HepG2 (cell line): ENCODE measurements around the gene GRAMD4. TPM values are rescaled to one million over a fixed set of nuclear protein-coding genes. Genes with fewer than 3 reads are reported as not detected.

Experiments used
- ATAC-seq: fragments of 200-7000 bp; cut with Tn5 transposase; 3 replicates; pipeline ENCODE4 v1.9.1; 2020; ENCODE audit warnings: mild to moderate bottlenecking, moderate library complexity
- BruUV-seq: library from RNA; stranded (reverse); fragments of 400-500 nt; replicated peaks from 2 replicates; lab custom pipeline; 2021; lab: Mats Ljungman, UMichigan
- CTCF ChIA-PET: fragments of 300-600 bp; formaldehyde crosslinking; extraction: SDS; loops from one replicate; lab custom pipeline; 2021; ENCODE audit warnings: low total read pairs, inconsistent platforms, low intra/inter-chr PET ratio; lab: Yijun Ruan, JAX
- POLR2A ChIA-PET: fragments of 350-600 bp; sonication (Branson Sonifier 250); formaldehyde crosslinking; loops from one replicate; lab custom pipeline; 2020; ENCODE audit warnings: antibody characterized with exemption, inconsistent platforms; lab: Yijun Ruan, JAX
- DNase-seq: peaks from one replicate; pipeline ENCODE4 v3.0.0-alpha.2; 2015; ENCODE audit warnings: low spot score
- FAIRE-seq: peaks from 3 replicates; lab custom pipeline; 2011; peaks lifted over from hg19 to GRCh38; lab: Jason Lieb, UNC
- H2AFZ ChIP-seq: one replicate; pipeline ENCODE4 v1.6.1; 2011; ENCODE audit warnings: low read length, inconsistent platforms
- H3K27ac ChIP-seq: fragments of 300-600 bp; 3 replicates; pipeline ENCODE4 v1.8.0; 2011; ENCODE audit warnings: mixed run types, mild to moderate bottlenecking, mixed read lengths, low read length, inconsistent platforms; ENCODE audit not compliant: insufficient read depth; ENCODE audit errors: extremely low read length
- H3K27me3 ChIP-seq, 2 experiments: fragments of 200-600 bp in 1 of 2; 2 replicates in 1 of 2; 3 replicates in 1 of 2; pipeline versions ENCODE4 v1.6.0 to v1.8.0; 2011; ENCODE audit warnings: low read length in 2 of 2, mild to moderate bottlenecking in 2 of 2, moderate library complexity in 2 of 2, inconsistent platforms in 1 of 2; ENCODE audit not compliant: insufficient read depth in 2 of 2, control insufficient read depth in 1 of 2
- H3K36me3 ChIP-seq, 2 experiments: fragments of 200-600 bp in 1 of 2; replicated peaks in 1 of 2; 2 replicates in 1 of 2; 3 replicates in 1 of 2; pipeline versions ENCODE4 v1.5.1 to v1.8.0; 2011; ENCODE audit warnings: low read length in 2 of 2, inconsistent platforms in 1 of 2; ENCODE audit not compliant: insufficient read depth in 2 of 2, control insufficient read depth in 1 of 2
- H3K4me1 ChIP-seq: 2 replicates; pipeline ENCODE4 v1.5.1; 2012; ENCODE audit warnings: low read length, inconsistent platforms; ENCODE audit not compliant: insufficient read depth
- H3K4me2 ChIP-seq: 2 replicates; pipeline ENCODE4 v1.6.0; 2011; ENCODE audit warnings: low read depth, low read length, inconsistent platforms
- H3K4me3 ChIP-seq, 3 experiments: fragments of 200-600 bp in 1 of 3; sonication (generic), shearing (Covaris generic) in 1 of 3; replicated peaks in 1 of 3; 2 replicates each; pipeline ENCODE4 v1.5.1; 2011 to 2016; ENCODE audit warnings: low read length in 3 of 3, inconsistent platforms in 2 of 3, low read depth in 2 of 3, mild to moderate bottlenecking in 2 of 3, control low read depth in 1 of 3, mixed read lengths in 1 of 3; ENCODE audit not compliant: insufficient read depth in 1 of 3
- H3K79me2 ChIP-seq: one replicate; pipeline ENCODE4 v1.6.1; 2011; ENCODE audit warnings: low read length, inconsistent platforms; ENCODE audit not compliant: insufficient read depth
- H3K9ac ChIP-seq: 2 replicates; pipeline ENCODE4 v1.6.0; 2011; ENCODE audit warnings: mild to moderate bottlenecking, low read depth, low read length, inconsistent platforms; ENCODE audit not compliant: insufficient read depth
- H3K9me3 ChIP-seq: 2 replicates; pipeline ENCODE4 v1.5.1; 2012; ENCODE audit warnings: mild to moderate bottlenecking, low read length
- H4K20me1 ChIP-seq: 2 replicates; pipeline ENCODE4 v1.6.0; 2011; ENCODE audit warnings: inconsistent platforms, mild to moderate bottlenecking, low read length, moderate library complexity; ENCODE audit not compliant: insufficient read depth
- DR1 ChIP-seq: sonication (generic); formaldehyde crosslinking; IDR thresholded peaks from 2 replicates; pipeline ENCODE4 v1.8.0; 2021; ENCODE audit warnings: mild to moderate bottlenecking, missing genetic modification reagents, inconsistent platforms
- RARA ChIP-seq: IDR thresholded peaks from 2 replicates; pipeline ENCODE4 v1.6.1; 2016; ENCODE audit warnings: missing genetic modification reagents, missing compliant biosample characterization
- SUZ12 ChIP-seq: fragments of 150-350 bp; IDR thresholded peaks from 2 replicates; pipeline ENCODE4 v1.6.1; 2014; ENCODE audit warnings: low read depth, low read length
- ZNF121 ChIP-seq: sonication (generic); formaldehyde crosslinking; IDR thresholded peaks from 2 replicates; pipeline ENCODE4 v1.5.0; 2020; ENCODE audit warnings: mild to moderate bottlenecking, missing genetic modification reagents
- ZNF205 ChIP-seq: IDR thresholded peaks from 2 replicates; pipeline ENCODE4 v1.6.1; 2018; ENCODE audit warnings: missing biosample characterization, missing genetic modification reagents
- ZNF382 ChIP-seq: sonication (generic); formaldehyde crosslinking; IDR thresholded peaks from 2 replicates; pipeline ENCODE4 v1.5.0; 2020; ENCODE audit warnings: missing genetic modification reagents, mild to moderate bottlenecking, borderline replicate concordance
- ZNF615 ChIP-seq: sonication (generic); formaldehyde crosslinking; IDR thresholded peaks from 2 replicates; pipeline ENCODE4 v1.5.0; 2020; ENCODE audit warnings: mild to moderate bottlenecking, missing genetic modification reagents, borderline replicate concordance
- WGBS: methylation state at CpG from one replicate; pipeline ENCODE4 v1.1.6; 2017; ENCODE audit warnings: low lambda C conversion rate; 5-methylcytosine and 5-hydroxymethylcytosine counted together
- in situ Hi-C: cut with HindIII; loops from 2 replicates; pipeline ENCODE4 v1.10.0; 2017; ENCODE audit warnings: low pct_unique_long_range_greater_than_20kb; ENCODE audit not compliant: extremely low pct_ligation_motif_present
- intact Hi-C: fragments of 100-400 bp; cut with micrococcal nuclease; formaldehyde crosslinking; loops from one replicate; pipeline ENCODE4 v1.10.0; 2022; ENCODE audit not compliant: unreplicated experiment
- polyA plus RNA-seq, 8 experiments: library from polyadenylated mRNA; depleted of rRNA in 3 of 8; stranded (reverse) in 7 of 8; unstranded in 1 of 8; fragments of >200 nt; fragmentation: Illumina TruSeq in 4 of 8; extraction: Trizol in 4 of 8; gene quantifications; 2 replicates each; pipeline versions ENCODE4 v1.2.1 to v1.2.3, GENCODE V29; 2011 to 2016; ENCODE audit warnings: low read depth in 4 of 8, missing spikeins in 1 of 8, mixed read lengths in 1 of 8; ENCODE audit not compliant: insufficient read depth in 1 of 8
- total RNA-seq, 5 experiments: library from RNA; depleted of rRNA; stranded (reverse); fragments of >200 nt; fragmentation: Illumina TruSeq; extraction: Trizol; gene quantifications; 2 replicates each; pipeline ENCODE4 v1.2.3, GENCODE V29; 2016; ENCODE audit warnings: low read depth in 1 of 5
- TF ChIP-seq, protein P1 (sequence below): sonication (generic); formaldehyde crosslinking; IDR thresholded peaks from 2 replicates; pipeline ENCODE4 v1.5.0; 2020; ENCODE audit warnings: missing genetic modification reagents, mild to moderate bottlenecking, borderline replicate concordance
- TF ChIP-seq, protein P2 (sequence below): sonication (generic); formaldehyde crosslinking; IDR thresholded peaks from 2 replicates; pipeline ENCODE4 v1.4.0; 2020; ENCODE audit warnings: low read depth, missing genetic modification reagents
- TF ChIP-seq, protein P3 (sequence below): IDR thresholded peaks from 2 replicates; pipeline ENCODE4 v1.6.1; 2016; ENCODE audit warnings: mild to moderate bottlenecking

Gene GRAMD4
- total and polyA plus RNA-seq, 2 of the 13 experiments (the other 11 are each of a cell fraction or from before 2014, with no cell fraction given), result 15.2 to 15.7 TPM

DNA sequence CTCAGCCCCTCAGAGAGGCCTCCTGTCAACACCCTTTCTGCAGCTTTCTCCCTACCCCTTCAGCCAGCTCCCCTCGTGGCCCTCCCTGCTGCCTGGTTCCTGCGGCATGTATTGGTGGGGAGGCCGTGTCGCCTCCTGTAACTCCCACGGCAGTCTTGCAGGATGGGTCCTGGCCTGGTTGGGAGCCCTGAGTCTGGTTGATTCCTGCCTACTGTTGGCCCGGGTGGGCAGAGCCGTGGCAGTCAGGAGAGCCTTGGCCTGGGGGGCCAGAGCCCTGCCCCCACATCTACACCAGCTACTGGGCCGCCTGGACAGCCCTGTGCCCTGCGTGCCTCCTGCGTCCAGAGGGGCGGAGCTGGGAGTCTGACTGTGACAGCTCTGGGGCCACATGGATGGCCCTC, 30.3 kb upstream of the GRAMD4 start (continued):
- no peak for TF ChIP-seq ZNF382 (CRISPR knock-in tag)
- no peak for TF ChIP-seq RARA (CRISPR knock-in tag)
- TF ChIP-seq SUZ12, result no peak

DNA sequence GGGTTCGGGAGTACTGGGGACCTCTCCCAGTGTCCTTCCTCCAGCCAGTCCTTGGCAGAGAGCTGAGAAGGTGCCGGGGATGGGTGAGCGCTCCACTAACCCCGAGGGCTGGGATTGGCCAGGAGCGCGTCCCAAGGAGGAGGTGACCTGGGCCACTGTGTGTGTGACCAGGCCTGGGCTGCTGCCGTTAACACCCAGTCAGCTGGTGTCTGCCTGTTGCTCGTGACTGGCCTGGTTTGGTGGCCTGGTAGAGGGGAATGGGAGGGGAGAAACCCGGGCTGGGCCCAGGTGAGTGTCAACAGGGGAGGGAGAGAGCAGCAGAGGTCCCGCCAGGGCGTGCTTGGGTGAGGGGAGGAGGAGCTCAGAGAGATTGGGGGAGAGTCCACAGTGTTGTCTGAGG, 29.9 kb upstream of the GRAMD4 start:
- ChIA-PET POLR2A (interaction anchor here (1.1 kb wide), 1 partner anchor 23 kb away, joined by 3 read pairs; no protein-coding TSS in a partner anchor), CTCF (no interaction called here)
- no peak overlapping the region for H3K4me2 ChIP-seq
- ATAC-seq (no peak), DNase-seq (no peak), FAIRE-seq (no peak)
- H3K9ac ChIP-seq, result no peak overlapping the region
- no peak overlapping the region for H3K4me3 ChIP-seq
- TF ChIP-seq ZNF205 (CRISPR knock-in tag), result no peak
- TF ChIP-seq, protein P1, sequence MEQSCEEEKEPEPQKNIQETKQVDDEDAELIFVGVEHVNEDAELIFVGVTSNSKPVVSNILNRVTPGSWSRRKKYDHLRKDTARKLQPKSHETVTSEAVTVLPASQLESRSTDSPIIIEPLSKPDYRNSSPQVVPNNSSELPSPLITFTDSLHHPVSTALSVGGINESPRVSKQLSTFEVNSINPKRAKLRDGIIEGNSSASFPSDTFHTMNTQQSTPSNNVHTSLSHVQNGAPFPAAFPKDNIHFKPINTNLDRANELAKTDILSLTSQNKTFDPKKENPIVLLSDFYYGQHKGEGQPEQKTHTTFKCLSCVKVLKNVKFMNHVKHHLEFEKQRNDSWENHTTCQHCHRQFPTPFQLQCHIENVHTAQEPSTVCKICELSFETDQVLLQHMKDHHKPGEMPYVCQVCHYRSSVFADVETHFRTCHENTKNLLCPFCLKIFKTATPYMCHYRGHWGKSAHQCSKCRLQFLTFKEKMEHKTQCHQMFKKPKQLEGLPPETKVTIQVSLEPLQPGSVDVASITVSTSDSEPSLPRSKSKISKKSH, result peak; percentile 20; the same call in 1 of the 2 replicates
- no peaks in the 10 kb centered on the region for H3K36me3 ChIP-seq
- 90% methylated on average over 10 of the region's 11 CpGs for WGBS
- intact Hi-C loops (no loop called here), in situ Hi-C loops (no loop called here)
- no TSS peak for BruUV-seq
- H3K79me2 ChIP-seq, result no peaks in the 10 kb centered on the region
- no peak overlapping the region for H2AFZ ChIP-seq
- no peaks in the 10 kb centered on the region for H3K4me1 ChIP-seq
- H3K9me3 ChIP-seq, result no peaks in the 10 kb centered on the region
- no peak overlapping the region for H3K27ac ChIP-seq
- no peaks in the 10 kb centered on the region for H3K27me3 ChIP-seq
- 0 out of 2 replicates have a peak, but pooled peaks cover 2% of the 10 kb centered on the region for H4K20me1 ChIP-seq

DNA sequence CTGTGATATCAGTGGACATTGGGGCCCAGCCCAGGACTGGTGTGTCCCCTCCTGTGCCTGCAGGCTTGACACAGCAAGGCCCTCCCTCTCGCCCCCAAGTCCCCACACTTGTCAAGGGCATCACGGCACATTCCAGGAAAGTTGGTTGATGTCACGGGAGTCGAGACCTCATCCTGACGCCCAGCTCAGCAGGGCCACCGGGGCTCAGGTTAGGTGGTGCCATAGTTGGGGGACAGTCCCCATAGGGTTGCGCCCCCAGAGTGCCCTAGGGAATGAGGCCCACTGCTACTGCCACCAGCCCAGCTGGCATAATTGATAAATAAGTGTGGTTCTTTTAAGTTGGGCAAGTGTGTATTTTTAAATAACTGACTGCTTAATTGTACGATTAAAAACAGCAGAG, 28.3 kb upstream of the GRAMD4 start:
- no peaks in the 10 kb centered on the region for H3K4me1 ChIP-seq
- DNase-seq (no peak), FAIRE-seq (no peak), ATAC-seq (no peak)
- no peaks in the 10 kb centered on the region for H3K36me3 ChIP-seq
- intact Hi-C loops (no loop called here), in situ Hi-C loops (no loop called here)
- no peaks in the 10 kb centered on the region for H3K9me3 ChIP-seq
- WGBS, result 95% methylated on average over 7 of the region's 8 CpGs
- H3K27ac ChIP-seq, result no peak overlapping the region
- H3K4me3 ChIP-seq, result no peak overlapping the region
- no peaks in the 10 kb centered on the region for H3K27me3 ChIP-seq
- CTCF ChIA-PET, result no interaction called here
- no peak overlapping the region for H3K9ac ChIP-seq
- H2AFZ ChIP-seq, result no peak overlapping the region
- BruUV-seq, result no TSS peak
- H4K20me1 ChIP-seq, result no peaks in the 10 kb centered on the region
- H3K4me2 ChIP-seq, result no peak overlapping the region
- no peaks in the 10 kb centered on the region for H3K79me2 ChIP-seq
- POLR2A ChIA-PET, result no interaction called here
- no peak for TF ChIP-seq ZNF121 (CRISPR knock-in tag)
- TF ChIP-seq, protein P2, sequence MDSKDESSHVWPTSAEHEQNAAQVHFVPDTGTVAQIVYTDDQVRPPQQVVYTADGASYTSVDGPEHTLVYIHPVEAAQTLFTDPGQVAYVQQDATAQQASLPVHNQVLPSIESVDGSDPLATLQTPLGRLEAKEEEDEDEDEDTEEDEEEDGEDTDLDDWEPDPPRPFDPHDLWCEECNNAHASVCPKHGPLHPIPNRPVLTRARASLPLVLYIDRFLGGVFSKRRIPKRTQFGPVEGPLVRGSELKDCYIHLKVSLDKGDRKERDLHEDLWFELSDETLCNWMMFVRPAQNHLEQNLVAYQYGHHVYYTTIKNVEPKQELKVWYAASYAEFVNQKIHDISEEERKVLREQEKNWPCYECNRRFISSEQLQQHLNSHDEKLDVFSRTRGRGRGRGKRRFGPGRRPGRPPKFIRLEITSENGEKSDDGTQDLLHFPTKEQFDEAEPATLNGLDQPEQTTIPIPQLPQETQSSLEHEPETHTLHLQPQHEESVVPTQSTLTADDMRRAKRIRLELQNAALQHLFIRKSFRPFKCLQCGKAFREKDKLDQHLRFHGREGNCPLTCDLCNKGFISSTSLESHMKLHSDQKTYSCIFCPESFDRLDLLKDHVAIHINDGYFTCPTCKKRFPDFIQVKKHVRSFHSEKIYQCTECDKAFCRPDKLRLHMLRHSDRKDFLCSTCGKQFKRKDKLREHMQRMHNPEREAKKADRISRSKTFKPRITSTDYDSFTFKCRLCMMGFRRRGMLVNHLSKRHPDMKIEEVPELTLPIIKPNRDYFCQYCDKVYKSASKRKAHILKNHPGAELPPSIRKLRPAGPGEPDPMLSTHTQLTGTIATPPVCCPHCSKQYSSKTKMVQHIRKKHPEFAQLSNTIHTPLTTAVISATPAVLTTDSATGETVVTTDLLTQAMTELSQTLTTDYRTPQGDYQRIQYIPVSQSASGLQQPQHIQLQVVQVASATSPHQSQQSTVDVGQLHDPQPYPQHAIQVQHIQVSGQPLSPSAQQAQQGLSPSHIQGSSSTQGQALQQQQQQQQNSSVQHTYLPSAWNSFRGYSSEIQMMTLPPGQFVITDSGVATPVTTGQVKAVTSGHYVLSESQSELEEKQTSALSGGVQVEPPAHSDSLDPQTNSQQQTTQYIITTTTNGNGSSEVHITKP (CRISPR knock-in tag), result no peak
- TF ChIP-seq, protein P3, sequence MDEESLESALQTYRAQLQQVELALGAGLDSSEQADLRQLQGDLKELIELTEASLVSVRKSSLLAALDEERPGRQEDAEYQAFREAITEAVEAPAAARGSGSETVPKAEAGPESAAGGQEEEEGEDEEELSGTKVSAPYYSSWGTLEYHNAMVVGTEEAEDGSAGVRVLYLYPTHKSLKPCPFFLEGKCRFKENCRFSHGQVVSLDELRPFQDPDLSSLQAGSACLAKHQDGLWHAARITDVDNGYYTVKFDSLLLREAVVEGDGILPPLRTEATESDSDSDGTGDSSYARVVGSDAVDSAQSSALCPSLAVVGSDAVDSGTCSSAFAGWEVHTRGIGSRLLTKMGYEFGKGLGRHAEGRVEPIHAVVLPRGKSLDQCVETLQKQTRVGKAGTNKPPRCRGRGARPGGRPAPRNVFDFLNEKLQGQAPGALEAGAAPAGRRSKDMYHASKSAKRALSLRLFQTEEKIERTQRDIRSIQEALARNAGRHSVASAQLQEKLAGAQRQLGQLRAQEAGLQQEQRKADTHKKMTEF (CRISPR knock-in tag), result no peak
- no peak for TF ChIP-seq DR1 (CRISPR knock-in tag)
- no peak for TF ChIP-seq ZNF615 (CRISPR knock-in tag)
